ENCODE results near the gene PACS2.
"Not testable (repeated sequence)": the region's sequence is repeated elsewhere in the genome, so short reads cannot be mapped to it uniquely, and the experiment has no call there.

Gene PACS2

DNA sequence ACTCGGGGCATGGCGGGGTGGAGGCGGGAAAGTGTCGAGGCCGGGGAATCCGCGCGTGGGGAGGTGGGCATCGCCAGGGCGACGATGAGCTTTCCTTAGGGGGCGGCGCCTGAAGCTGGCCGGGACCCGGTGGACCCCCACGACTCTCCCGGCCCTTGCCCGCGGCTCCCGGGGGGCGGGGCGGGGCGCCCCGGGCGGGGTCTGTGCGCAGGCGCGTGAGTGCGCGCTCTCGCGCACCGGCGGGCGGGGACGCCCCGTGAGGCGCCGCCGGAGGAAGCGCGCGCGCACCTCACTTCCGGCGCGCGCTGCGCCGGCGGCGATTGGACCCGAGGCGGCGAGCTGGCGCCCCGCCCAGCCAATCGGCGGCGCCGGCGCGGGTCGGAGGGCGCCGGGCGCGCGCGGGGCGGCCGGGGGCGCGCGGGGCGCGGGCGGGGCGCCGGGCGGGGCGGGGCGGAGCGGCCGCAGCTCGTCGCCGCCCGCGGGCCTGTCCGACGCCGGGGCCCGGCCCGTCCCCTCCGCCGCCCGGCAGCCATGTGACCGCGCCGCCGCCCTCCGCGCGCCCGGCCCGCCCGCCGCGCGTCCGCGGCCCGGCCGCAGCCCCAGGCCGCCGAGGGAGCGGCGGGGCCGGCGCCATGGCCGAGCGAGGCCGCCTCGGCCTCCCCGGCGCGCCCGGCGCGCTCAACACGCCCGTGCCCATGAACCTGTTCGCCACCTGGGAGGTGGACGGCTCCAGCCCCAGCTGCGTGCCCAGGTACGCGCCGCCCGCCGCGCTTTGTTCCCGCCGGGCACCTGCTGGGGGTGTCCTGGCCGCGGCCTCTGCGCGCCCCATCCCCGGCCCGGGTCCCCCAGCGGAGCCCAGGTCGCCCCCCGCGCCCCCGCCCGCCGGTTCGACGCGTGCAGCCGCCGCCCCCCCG, at the start of gene PACS2:
Gene PACS2, plus strand, starts transcription at position 462 of the 914 bp plus-strand sequence. Its CDS starts 171 bp downstream, at position 633.
- Histone ChIP-seq H3K27me3 (ENCODE audit: control insufficient read depth in 1 of 2, insufficient read depth in 2 of 2, low read length in 2 of 2) (no peaks in the 10 kb centered on the region), H3K27ac (ENCODE audit: low read depth, low read length) (peak within 1 kb of the TSS; percentile 72), H3K9me3 (ENCODE audit: low read length) (no peaks in the 10 kb centered on the region), H3K9ac (ENCODE audit: low read length) (peak within 1 kb of the TSS; percentile 44), H3K36me3 (ENCODE audit: insufficient read depth, low read length) (no peaks in the 10 kb centered on the region), H3K4me3 (ENCODE audit: low read depth in 1 of 2, low read length in 2 of 2) (peak within 1 kb of the TSS; percentile 71 to 73), H3K4me1 (ENCODE audit: insufficient read depth, low read length) (peaks cover 29% of the 10 kb centered on the region)

- Histone ChIP-seq H3K9ac (ENCODE audit: low read length) (no peak overlapping the region), H3K36me3 (ENCODE audit: insufficient read depth, low read length) (no peaks in the 10 kb centered on the region)
These were observed 46.6 kb upstream of the PACS2 start for GRCh38 chr14:105267820-105268548.

GRCh38 chr14:105268736-105269354, 45.7 kb upstream of the PACS2 start:
- H3K9ac ChIP-seq (ENCODE audit: low read length), result no peak overlapping the region
- no peaks in the 10 kb centered on the region for H3K36me3 ChIP-seq (ENCODE audit: insufficient read depth, low read length)
- H3K27ac ChIP-seq (ENCODE audit: low read depth, low read length), result no peak overlapping the region
- H3K9me3 ChIP-seq (ENCODE audit: low read length), result no peaks in the 10 kb centered on the region
- H3K27me3 ChIP-seq (ENCODE audit: control insufficient read depth in 1 of 2, insufficient read depth in 2 of 2, low read length in 2 of 2), result no peaks in the 10 kb centered on the region
- H3K4me1 ChIP-seq (ENCODE audit: insufficient read depth, low read length), result no peaks in the 10 kb centered on the region
- no peak overlapping the region for H3K4me3 ChIP-seq (ENCODE audit: low read depth in 1 of 2, low read length in 2 of 2)

More at GRCh38 chr14:105267820-105268548, 46.6 kb upstream of the PACS2 start:
- H3K9me3 ChIP-seq (ENCODE audit: low read length), result no peaks in the 10 kb centered on the region
- H3K27ac ChIP-seq (ENCODE audit: low read depth, low read length), result no peak overlapping the region
- no peaks in the 10 kb centered on the region for H3K4me1 ChIP-seq (ENCODE audit: insufficient read depth, low read length)
- no peak overlapping the region for H3K4me3 ChIP-seq (ENCODE audit: low read depth in 1 of 2, low read length in 2 of 2)
- no peaks in the 10 kb centered on the region for H3K27me3 ChIP-seq (ENCODE audit: control insufficient read depth in 1 of 2, insufficient read depth in 2 of 2, low read length in 2 of 2)

GRCh38 chr14:105269405-105269804, 45.1 kb upstream of the PACS2 start:
- no peaks in the 10 kb centered on the region for H3K27me3 ChIP-seq (ENCODE audit: control insufficient read depth in 1 of 2, insufficient read depth in 2 of 2, low read length in 2 of 2)
- no peak overlapping the region for H3K9ac ChIP-seq (ENCODE audit: low read length)
- no peak overlapping the region for H3K27ac ChIP-seq (ENCODE audit: low read depth, low read length)
- H3K4me1 ChIP-seq (ENCODE audit: insufficient read depth, low read length), result no peaks in the 10 kb centered on the region
- no peaks in the 10 kb centered on the region for H3K36me3 ChIP-seq (ENCODE audit: insufficient read depth, low read length)
- no peak overlapping the region for H3K4me3 ChIP-seq (ENCODE audit: low read depth in 1 of 2, low read length in 2 of 2)
- no peaks in the 10 kb centered on the region for H3K9me3 ChIP-seq (ENCODE audit: low read length)

DNA sequence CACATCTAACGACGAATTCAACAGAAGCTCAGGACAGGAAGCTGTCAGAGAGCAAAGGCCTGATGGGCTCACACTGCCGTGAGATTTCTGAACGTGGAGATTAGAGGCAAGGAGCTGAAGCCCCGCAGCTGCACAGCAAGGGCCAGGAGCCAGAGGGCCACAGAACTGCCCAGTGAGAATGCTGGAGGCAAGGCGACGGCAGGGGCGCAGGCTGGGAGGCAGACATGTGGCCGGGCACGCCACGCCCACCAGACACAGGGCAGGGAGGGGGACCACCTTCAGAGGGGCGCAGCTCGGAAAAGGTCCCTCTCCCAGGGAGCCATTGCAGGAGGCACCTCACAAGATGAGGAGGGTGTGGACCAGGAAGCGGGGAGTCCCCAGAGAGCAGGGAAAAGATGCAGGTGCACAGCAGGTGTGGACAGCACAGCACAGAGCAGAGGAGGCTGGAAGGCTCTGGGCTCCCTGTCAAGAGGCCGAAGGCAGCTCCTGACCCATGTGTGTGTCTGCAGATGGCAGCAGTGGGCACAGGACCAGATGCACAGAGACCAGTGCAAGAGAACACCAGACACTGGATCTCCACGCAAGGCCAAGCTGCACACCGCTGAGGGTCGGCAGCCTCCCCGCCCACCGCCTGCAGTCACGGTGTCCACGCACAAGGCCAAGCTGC, 43.2 kb upstream of the PACS2 start:
- no peak overlapping the region for H3K9ac ChIP-seq (ENCODE audit: low read length)
- H3K4me1 ChIP-seq (ENCODE audit: insufficient read depth, low read length), result no peaks in the 10 kb centered on the region
- H3K9me3 ChIP-seq (ENCODE audit: low read length), result no peaks in the 10 kb centered on the region
- H3K27me3 ChIP-seq (ENCODE audit: control insufficient read depth in 1 of 2, insufficient read depth in 2 of 2, low read length in 2 of 2), result no peaks in the 10 kb centered on the region
- H3K36me3 ChIP-seq (ENCODE audit: insufficient read depth, low read length), result no peaks in the 10 kb centered on the region
- H3K4me3 ChIP-seq (ENCODE audit: low read depth in 1 of 2, low read length in 2 of 2), result no peak overlapping the region
- no peak overlapping the region for H3K27ac ChIP-seq (ENCODE audit: low read depth, low read length)

- Histone ChIP-seq H3K9ac (ENCODE audit: low read length) (no peak overlapping the region), H3K36me3 (ENCODE audit: insufficient read depth, low read length) (no peaks in the 10 kb centered on the region), H3K4me1 (ENCODE audit: insufficient read depth, low read length) (no peaks in the 10 kb centered on the region), H3K27me3 (ENCODE audit: control insufficient read depth in 1 of 2, insufficient read depth in 2 of 2, low read length in 2 of 2) (no peaks in the 10 kb centered on the region), H3K27ac (ENCODE audit: low read depth, low read length) (no peak overlapping the region), H3K4me3 (ENCODE audit: low read depth in 1 of 2, low read length in 2 of 2) (no peak overlapping the region), H3K9me3 (ENCODE audit: low read length) (no peaks in the 10 kb centered on the region)
These were observed 41.9 kb upstream of the PACS2 start for GRCh38 chr14:105272623-105273022.

DNA sequence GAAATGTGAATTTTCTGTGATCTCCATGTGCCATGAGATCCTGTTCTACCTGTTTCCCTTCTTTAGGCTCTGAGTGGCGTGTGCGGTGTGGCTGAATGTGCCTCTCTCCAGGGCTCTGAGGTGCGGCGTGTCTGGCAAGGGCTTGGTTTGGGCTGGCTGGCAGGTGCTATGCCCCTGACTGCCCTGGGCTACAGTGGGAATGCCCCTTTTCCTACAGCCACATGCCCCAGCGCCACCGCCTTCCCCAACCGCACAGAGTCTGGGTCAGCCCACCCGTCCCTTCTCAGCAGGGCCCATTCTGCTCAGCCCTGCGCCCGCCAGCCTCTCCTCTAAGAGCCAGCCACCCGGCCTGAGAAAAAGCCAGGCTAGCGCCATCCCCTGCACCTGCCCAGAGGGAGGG, 41.5 kb upstream of the PACS2 start:
- Histone ChIP-seq H3K27me3 (ENCODE audit: control insufficient read depth in 1 of 2, insufficient read depth in 2 of 2, low read length in 2 of 2) (no peaks in the 10 kb centered on the region), H3K27ac (ENCODE audit: low read depth, low read length) (no peak overlapping the region), H3K4me1 (ENCODE audit: insufficient read depth, low read length) (no peaks in the 10 kb centered on the region), H3K36me3 (ENCODE audit: insufficient read depth, low read length) (no peaks in the 10 kb centered on the region), H3K4me3 (ENCODE audit: low read depth in 1 of 2, low read length in 2 of 2) (no peak overlapping the region), H3K9me3 (ENCODE audit: low read length) (no peaks in the 10 kb centered on the region), H3K9ac (ENCODE audit: low read length) (no peak overlapping the region)

DNA sequence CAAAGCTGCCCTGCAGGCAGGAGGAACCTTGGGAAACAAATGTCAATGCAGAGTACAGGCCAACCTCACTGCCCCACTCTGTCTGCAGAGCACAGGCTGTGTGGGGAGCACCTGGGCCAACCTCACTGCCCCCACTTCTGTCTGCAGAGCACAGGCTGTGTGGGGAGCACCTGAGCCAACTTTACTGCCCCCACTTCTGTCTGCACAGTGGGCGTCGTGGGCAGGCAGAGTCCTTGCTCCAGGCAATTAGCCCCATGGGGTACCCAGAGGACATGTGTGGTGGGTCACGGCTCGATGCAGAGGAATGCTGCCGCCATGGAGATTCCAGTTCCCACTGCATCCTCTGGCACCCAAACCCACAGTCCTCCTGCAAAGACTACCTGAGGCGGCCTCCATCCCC, 39.9 kb upstream of the PACS2 start:
- no peak overlapping the region for H3K9ac ChIP-seq (ENCODE audit: low read length)
- H3K4me3 ChIP-seq (ENCODE audit: low read depth in 1 of 2, low read length in 2 of 2), result no peak overlapping the region
- no peaks in the 10 kb centered on the region for H3K27me3 ChIP-seq (ENCODE audit: control insufficient read depth in 1 of 2, insufficient read depth in 2 of 2, low read length in 2 of 2)
- no peaks in the 10 kb centered on the region for H3K4me1 ChIP-seq (ENCODE audit: insufficient read depth, low read length)
- no peaks in the 10 kb centered on the region for H3K36me3 ChIP-seq (ENCODE audit: insufficient read depth, low read length)
- no peak overlapping the region for H3K27ac ChIP-seq (ENCODE audit: low read depth, low read length)
- no peaks in the 10 kb centered on the region for H3K9me3 ChIP-seq (ENCODE audit: low read length)

GRCh38 chr14:105275267-105275946, 39.1 kb upstream of the PACS2 start:
- H3K36me3 ChIP-seq (ENCODE audit: insufficient read depth, low read length), result no peaks in the 10 kb centered on the region
- no peak overlapping the region for H3K4me3 ChIP-seq (ENCODE audit: low read depth in 1 of 2, low read length in 2 of 2)
- H3K9me3 ChIP-seq (ENCODE audit: low read length), result no peaks in the 10 kb centered on the region
- no peaks in the 10 kb centered on the region for H3K4me1 ChIP-seq (ENCODE audit: insufficient read depth, low read length)
- H3K27ac ChIP-seq (ENCODE audit: low read depth, low read length), result no peak overlapping the region
- no peaks in the 10 kb centered on the region for H3K27me3 ChIP-seq (ENCODE audit: control insufficient read depth in 1 of 2, insufficient read depth in 2 of 2, low read length in 2 of 2)
- H3K9ac ChIP-seq (ENCODE audit: low read length), result no peak overlapping the region

DNA sequence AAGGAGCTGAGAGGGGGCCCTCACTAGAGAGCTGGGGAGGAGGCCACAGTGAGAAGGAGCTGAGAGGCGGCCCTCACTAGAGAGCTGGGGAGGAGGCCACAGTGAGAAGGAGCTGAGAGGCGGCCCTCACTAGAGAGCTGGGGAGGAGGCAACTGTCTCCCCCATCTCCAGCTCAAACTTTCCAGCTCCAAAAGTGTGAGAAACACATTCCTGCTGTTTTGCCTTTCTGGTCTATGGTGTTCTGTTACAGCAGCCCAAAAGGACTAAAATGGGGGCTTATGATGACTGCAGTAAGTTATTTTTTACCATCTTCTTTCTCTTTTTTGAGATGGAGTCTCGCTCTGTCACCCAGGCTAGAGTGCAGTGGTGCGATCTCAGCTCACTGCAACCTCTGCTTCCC, 37.1 kb upstream of the PACS2 start:
- not testable (repeated sequence) for H3K36me3 ChIP-seq (ENCODE audit: insufficient read depth, low read length); H3K9me3 ChIP-seq (ENCODE audit: low read length); H3K27me3 ChIP-seq (ENCODE audit: control insufficient read depth in 1 of 2, insufficient read depth in 2 of 2, low read length in 2 of 2); H3K4me3 ChIP-seq (ENCODE audit: low read depth in 1 of 2, low read length in 2 of 2); H3K9ac ChIP-seq (ENCODE audit: low read length); H3K4me1 ChIP-seq (ENCODE audit: insufficient read depth, low read length); H3K27ac ChIP-seq (ENCODE audit: low read depth, low read length)
